Body of pancreas (tissue), 4 donors: ENCODE data around the gene POGLUT3.

Experiments
- POLR2A ChIP-seq, 3 donors: fragments of 450-650 bp; IDR thresholded peaks; one replicate each; pipeline ENCODE4 v1.6.1; 2016; ENCODE audit warnings: antibody characterized with exemption in 3 of 3, mild to moderate bottlenecking in 2 of 3
- TF ChIP-seq, protein P1 (sequence below), 7 experiments: fragments of 450-650 bp in 4 of 7; fragments of 200-600 bp in 3 of 7; sonication (generic) in 3 of 7; IDR thresholded peaks; one replicate each; pipeline ENCODE4 v1.5.1; 2016 to 2019; ENCODE audit warnings: antibody characterized with exemption in 7 of 7

DNA sequence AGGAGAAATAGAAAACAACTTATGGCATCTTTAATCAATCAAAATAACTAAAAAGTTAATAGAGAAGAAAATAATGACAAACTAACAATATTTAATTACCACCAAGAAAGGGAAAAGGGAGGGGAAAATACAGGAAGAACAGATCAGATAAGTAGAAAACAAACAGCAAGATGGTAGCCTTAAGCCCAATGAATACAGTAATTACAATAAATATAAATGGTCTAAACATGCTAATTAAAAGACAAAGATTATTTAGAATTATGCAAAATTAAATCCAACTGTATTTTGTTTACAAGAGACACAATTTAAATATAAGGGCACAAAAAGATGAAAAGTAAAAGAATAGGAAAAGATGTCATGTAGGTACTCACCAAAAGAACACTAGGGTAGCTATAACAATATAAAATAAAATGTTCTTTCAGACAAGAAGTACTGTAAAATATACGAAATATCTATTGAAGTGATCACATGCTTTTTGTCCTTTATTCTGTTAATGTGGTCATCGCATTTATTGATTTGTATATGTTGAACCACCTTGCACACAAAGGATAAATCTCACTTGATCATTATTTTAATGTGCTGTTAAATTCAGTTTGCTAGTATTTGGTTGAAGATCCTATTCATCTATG, 44.9 kb downstream of the POGLUT3 start:
- TF ChIP-seq POLR2A (IDR thresholded peaks at IDR 0.05): no peak
- TF ChIP-seq, protein P1, sequence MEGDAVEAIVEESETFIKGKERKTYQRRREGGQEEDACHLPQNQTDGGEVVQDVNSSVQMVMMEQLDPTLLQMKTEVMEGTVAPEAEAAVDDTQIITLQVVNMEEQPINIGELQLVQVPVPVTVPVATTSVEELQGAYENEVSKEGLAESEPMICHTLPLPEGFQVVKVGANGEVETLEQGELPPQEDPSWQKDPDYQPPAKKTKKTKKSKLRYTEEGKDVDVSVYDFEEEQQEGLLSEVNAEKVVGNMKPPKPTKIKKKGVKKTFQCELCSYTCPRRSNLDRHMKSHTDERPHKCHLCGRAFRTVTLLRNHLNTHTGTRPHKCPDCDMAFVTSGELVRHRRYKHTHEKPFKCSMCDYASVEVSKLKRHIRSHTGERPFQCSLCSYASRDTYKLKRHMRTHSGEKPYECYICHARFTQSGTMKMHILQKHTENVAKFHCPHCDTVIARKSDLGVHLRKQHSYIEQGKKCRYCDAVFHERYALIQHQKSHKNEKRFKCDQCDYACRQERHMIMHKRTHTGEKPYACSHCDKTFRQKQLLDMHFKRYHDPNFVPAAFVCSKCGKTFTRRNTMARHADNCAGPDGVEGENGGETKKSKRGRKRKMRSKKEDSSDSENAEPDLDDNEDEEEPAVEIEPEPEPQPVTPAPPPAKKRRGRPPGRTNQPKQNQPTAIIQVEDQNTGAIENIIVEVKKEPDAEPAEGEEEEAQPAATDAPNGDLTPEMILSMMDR (IDR thresholded peaks at IDR 0.05): no peak
